IMR-90 (cell line): ENCODE data around the gene SLCO1B1. TPM values are rescaled to one million over a fixed set of nuclear protein-coding genes. Genes with fewer than 3 reads are reported as not detected.

Experiments used
- ATAC-seq: fragments of 200-7000 bp; cut with Tn5 transposase; 2 replicates; pipeline ENCODE4 v1.9.1; 2020; ENCODE audit warnings: low read depth, mild to moderate bottlenecking, moderate library complexity
- BruUV-seq: library from RNA; stranded (reverse); fragments of 400-500 nt; replicated peaks from 2 replicates; lab custom pipeline; 2021; lab: Mats Ljungman, UMichigan
- CTCF ChIA-PET: fragments of 300-600 bp; formaldehyde crosslinking; extraction: SDS; loops from one replicate; lab custom pipeline; 2021; ENCODE audit warnings: antibody characterized with exemption; lab: Yijun Ruan, JAX
- POLR2A ChIA-PET: fragments of 300-600 bp; sonication (Branson Sonifier 250); formaldehyde crosslinking; loops from one replicate; lab custom pipeline; 2022; ENCODE audit warnings: antibody characterized with exemption; ENCODE audit not compliant: unreplicated experiment; lab: Charles Lee
- DNase-seq: peaks from one replicate; pipeline ENCODE4 v3.0.0; 2013
- H2AFZ ChIP-seq: replicated peaks from 2 replicates; pipeline ENCODE3; 2013; ENCODE audit warnings: low read length, mild to moderate bottlenecking; ENCODE audit not compliant: poor library complexity
- H2AK5ac ChIP-seq: 2 replicates; pipeline ENCODE4 v1.6.1; 2013; ENCODE audit warnings: low read depth, low read length, inconsistent platforms
- H2AK9ac ChIP-seq: replicated peaks from 2 replicates; pipeline ENCODE3; 2013; ENCODE audit warnings: mild to moderate bottlenecking, low read depth, low read length, moderate library complexity; ENCODE audit not compliant: poor library complexity
- H2BK120ac ChIP-seq: 2 replicates; pipeline ENCODE4 v1.6.1; 2013; ENCODE audit warnings: low read depth, low read length, inconsistent platforms
- H2BK15ac ChIP-seq: 3 replicates; pipeline ENCODE4 v1.6.1; 2013; ENCODE audit warnings: low read depth, low read length, inconsistent platforms
- H2BK20ac ChIP-seq: 2 replicates; pipeline ENCODE4 v1.6.1; 2013; ENCODE audit warnings: low read depth, mild to moderate bottlenecking, inconsistent platforms, low read length, moderate library complexity
- H2BK5ac ChIP-seq: 2 replicates; pipeline ENCODE4 v1.6.1; 2013; ENCODE audit warnings: mild to moderate bottlenecking, low read depth, low read length, inconsistent platforms; ENCODE audit not compliant: poor library complexity, severe bottlenecking
- H3K14ac ChIP-seq: replicated peaks from 2 replicates; pipeline ENCODE4 v1.6.1; 2013; ENCODE audit warnings: low read depth, low read length, inconsistent platforms
- H3K18ac ChIP-seq: 2 replicates; pipeline ENCODE4 v1.6.1; 2013; ENCODE audit warnings: low read depth, low read length, control low read depth
- H3K23ac ChIP-seq: 2 replicates; pipeline ENCODE4 v1.6.1; 2013; ENCODE audit warnings: low read depth, low read length, inconsistent platforms
- H3K27ac ChIP-seq: 2 replicates; pipeline ENCODE4 v1.5.1; 2013; ENCODE audit warnings: mild to moderate bottlenecking, control low read depth, low read length; ENCODE audit not compliant: insufficient read depth
- H3K27me3 ChIP-seq: 2 replicates; pipeline ENCODE4 v1.6.1; 2013; ENCODE audit warnings: low read length; ENCODE audit not compliant: control insufficient read depth, insufficient read depth
- H3K36me3 ChIP-seq: 2 replicates; pipeline ENCODE4 v1.6.1; 2013; ENCODE audit warnings: low read length, mixed read lengths; ENCODE audit not compliant: control insufficient read depth, insufficient read depth
- H3K4ac ChIP-seq: 2 replicates; pipeline ENCODE4 v1.6.1; 2013; ENCODE audit warnings: low read depth, low read length, inconsistent platforms
- H3K4me1 ChIP-seq: 2 replicates; pipeline ENCODE4 v1.6.1; 2013; ENCODE audit warnings: low read length, mixed read lengths; ENCODE audit not compliant: control insufficient read depth, insufficient read depth
- H3K4me2 ChIP-seq: 2 replicates; pipeline ENCODE4 v1.6.1; 2013; ENCODE audit warnings: low read depth, mild to moderate bottlenecking, control low read depth, low read length, moderate library complexity
- H3K4me3 ChIP-seq: 2 replicates; pipeline ENCODE4 v1.5.1; 2013; ENCODE audit warnings: low read depth, mild to moderate bottlenecking, control low read depth, low read length, moderate library complexity; ENCODE audit not compliant: insufficient read depth
- H3K56ac ChIP-seq: 2 replicates; pipeline ENCODE4 v1.6.1; 2013; ENCODE audit warnings: low read length, inconsistent platforms; ENCODE audit not compliant: insufficient read depth; ENCODE audit errors: extremely low read depth
- H3K79me1 ChIP-seq, 2 experiments: 2 replicates each; pipeline ENCODE4 v1.6.1; 2013; ENCODE audit warnings: low read length in 2 of 2, inconsistent platforms in 1 of 2, low read depth in 1 of 2
- H3K9ac ChIP-seq: 2 replicates; pipeline ENCODE4 v1.6.1; 2013; ENCODE audit warnings: low read depth, low read length, control low read depth
- H3K9me1 ChIP-seq: 2 replicates; pipeline ENCODE4 v1.6.1; 2013; ENCODE audit warnings: low read length, inconsistent platforms; ENCODE audit not compliant: insufficient read depth
- H3K9me3 ChIP-seq: 2 replicates; pipeline ENCODE4 v1.6.1; 2013; ENCODE audit warnings: low read length; ENCODE audit not compliant: control insufficient read depth, insufficient read depth
- H4K20me1 ChIP-seq: 2 replicates; pipeline ENCODE4 v1.6.1; 2013; ENCODE audit warnings: low read length, inconsistent platforms; ENCODE audit not compliant: insufficient read depth
- H4K5ac ChIP-seq: 2 replicates; pipeline ENCODE4 v1.6.1; 2013; ENCODE audit warnings: mild to moderate bottlenecking, low read depth, low read length, control low read depth
- H4K8ac ChIP-seq, 2 experiments: 2 replicates each; pipeline ENCODE4 v1.6.1; 2013; ENCODE audit warnings: low read depth in 2 of 2, low read length in 2 of 2, control low read depth in 1 of 2, inconsistent platforms in 1 of 2
- H4K91ac ChIP-seq: 2 replicates; pipeline ENCODE4 v1.6.1; 2013; ENCODE audit warnings: low read depth, low read length, inconsistent platforms; ENCODE audit not compliant: insufficient read depth
- BHLHE40 ChIP-seq: fragments of 150-350 bp; IDR thresholded peaks from 2 replicates; pipeline ENCODE4 v1.6.1; 2016; ENCODE audit warnings: mild to moderate bottlenecking, low read depth, low read length
- CEBPB ChIP-seq: IDR thresholded peaks from 2 replicates; pipeline ENCODE4 v1.6.1; 2012; ENCODE audit warnings: low read depth, low read length, improper control_type of control experiment
- CHD1 ChIP-seq: IDR thresholded peaks from 2 replicates; pipeline ENCODE4 v1.6.1; 2012; ENCODE audit warnings: low read depth, low read length, improper control_type of control experiment
- FOS ChIP-seq: fragments of 150-350 bp; IDR thresholded peaks from 2 replicates; pipeline ENCODE4 v1.6.1; 2016; ENCODE audit warnings: low read depth, low read length
- MAFK ChIP-seq: IDR thresholded peaks from 2 replicates; pipeline ENCODE4 v1.6.1; 2012; ENCODE audit warnings: low read depth, low read length, improper control_type of control experiment
- MAZ ChIP-seq: IDR thresholded peaks from 2 replicates; pipeline ENCODE4 v1.6.1; 2012; ENCODE audit warnings: low read depth, mild to moderate bottlenecking, low read length, improper control_type of control experiment, moderate library complexity, borderline replicate concordance
- MXI1 ChIP-seq: IDR thresholded peaks from 2 replicates; pipeline ENCODE4 v1.6.1; 2012; ENCODE audit warnings: low read depth, mild to moderate bottlenecking, low read length, moderate library complexity, borderline replicate concordance
- NFE2L2 ChIP-seq: fragments of 150-350 bp; IDR thresholded peaks from 2 replicates; pipeline ENCODE4 v1.6.1; 2016; ENCODE audit warnings: low read depth, mild to moderate bottlenecking, low read length
- POLR2A ChIP-seq: IDR thresholded peaks from 2 replicates; pipeline ENCODE4 v1.6.1; 2012; ENCODE audit warnings: mild to moderate bottlenecking, low read depth, low read length
- RAD21 ChIP-seq: IDR thresholded peaks from 2 replicates; pipeline ENCODE4 v1.6.1; 2012; ENCODE audit warnings: low read length, improper control_type of control experiment
- RCOR1 ChIP-seq: IDR thresholded peaks from 2 replicates; pipeline ENCODE4 v1.6.1; 2012; ENCODE audit warnings: mild to moderate bottlenecking, low read length, improper control_type of control experiment; ENCODE audit not compliant: insufficient replicate concordance
- RFX5 ChIP-seq: IDR thresholded peaks from 2 replicates; pipeline ENCODE4 v1.8.0; 2012; ENCODE audit warnings: low read depth, mild to moderate bottlenecking, low read length, moderate library complexity
- SMC3 ChIP-seq: fragments of 150-350 bp; IDR thresholded peaks from 2 replicates; pipeline ENCODE4 v1.6.1; 2016; ENCODE audit warnings: low read depth, mild to moderate bottlenecking, antibody characterized with exemption, low read length, moderate library complexity
- WGBS, 2 experiments: methylation state at CpG; one replicate each; pipeline versions ENCODE4 v1.1.5 to v1.1.7; 2013; ENCODE audit warnings: missing lambda C conversion rate in 2 of 2; ENCODE audit not compliant: insufficient read length in 1 of 2; ENCODE audit errors: extremely low coverage in 2 of 2; 5-methylcytosine and 5-hydroxymethylcytosine counted together
- dilution Hi-C: fragments of 300-500 bp; cut with HindIII; formaldehyde crosslinking; loops from one replicate; pipeline ENCODE4 v1.14.3; 2018; ENCODE audit warnings: low sequenced_read_pairs; ENCODE audit not compliant: unreplicated experiment
- in situ Hi-C: fragments of 300-500 bp; cut with MboI; formaldehyde crosslinking; loops from 3 replicates; pipeline ENCODE4 v1.14.3; 2019; ENCODE audit warnings: low sequenced_read_pairs, inconsistent platforms, mixed read lengths
- intact Hi-C: fragments of 100-400 bp; cut with micrococcal nuclease; formaldehyde crosslinking; loops from 2 replicates; pipeline ENCODE4 v1.10.0; 2022
- polyA plus RNA-seq, 3 experiments: library from polyadenylated mRNA; depleted of rRNA; stranded (reverse); fragments of >200 nt; gene quantifications; 2 replicates each; pipeline ENCODE4 v1.2.3, GENCODE V29; 2012; ENCODE audit warnings: low replicate concordance in 1 of 3
- total RNA-seq: library from RNA; depleted of rRNA; stranded (reverse); fragments of >200 nt; gene quantifications from 2 replicates; pipeline ENCODE4 v1.2.3, GENCODE V29; 2012
- TF ChIP-seq, protein P1 (sequence below): fragments of 150-350 bp; IDR thresholded peaks from 2 replicates; pipeline ENCODE4 v1.6.1; 2017; ENCODE audit warnings: mild to moderate bottlenecking, antibody characterized with exemption, low read length, low read depth
- TF ChIP-seq, protein P2 (sequence below): fragments of 150-350 bp; IDR thresholded peaks from 2 replicates; pipeline ENCODE4 v1.6.1; 2016; ENCODE audit warnings: low read depth, mild to moderate bottlenecking, low read length, moderate library complexity, borderline replicate concordance
- TF ChIP-seq, protein P3 (sequence below): conservative IDR thresholded peaks from 2 replicates; pipeline ENCODE4 v1.5.1; 2012; ENCODE audit warnings: mild to moderate bottlenecking, low read depth, low read length, improper control_type of control experiment

The SLCO1B1 gene
- total and polyA plus RNA-seq, 2 of the 4 experiments (the other 2 are of a cell fraction) = not detected

DNA sequence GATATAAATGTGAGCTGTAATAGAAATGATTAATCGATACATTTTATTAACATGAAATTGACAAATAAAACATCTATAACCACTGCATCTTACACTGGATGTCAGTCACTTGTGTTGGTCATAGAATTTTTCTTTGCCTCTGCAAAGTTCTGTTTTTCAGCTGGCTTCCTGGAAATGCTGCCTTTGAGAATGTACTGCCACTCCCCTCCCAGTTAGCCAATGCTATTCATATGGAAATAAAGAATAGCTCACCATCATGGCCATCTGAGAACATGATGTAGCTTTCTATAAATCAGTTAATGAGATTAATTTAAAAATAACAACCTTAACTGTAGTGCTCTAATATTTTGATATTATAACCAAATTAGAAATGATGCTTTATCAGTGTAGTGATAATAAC lies 41.1 kb downstream of the SLCO1B1 start:
- Histone ChIP-seq H4K8ac (no peak overlapping the region), H3K9me3 (no peaks in the 10 kb centered on the region), H2BK120ac (no peak overlapping the region), H3K4me2 (no peak overlapping the region), H4K5ac (no peak overlapping the region), H2BK15ac (no peak overlapping the region), H3K14ac (no peak overlapping the region), H3K4me3 (no peak overlapping the region), H3K4me1 (no peaks in the 10 kb centered on the region), H3K27me3 (no peaks in the 10 kb centered on the region), H4K91ac (no peak overlapping the region), H3K9me1 (no peaks in the 10 kb centered on the region), H3K27ac (no peak overlapping the region), H2BK5ac (no peak overlapping the region), H3K36me3 (no peaks in the 10 kb centered on the region), H3K18ac (no peak overlapping the region), H2BK20ac (no peak overlapping the region), H3K79me1 (no peaks in the 10 kb centered on the region), H2AK9ac (no peak overlapping the region), H3K23ac (no peak overlapping the region), H4K20me1 (no peaks in the 10 kb centered on the region), H3K9ac (no peak overlapping the region), H3K56ac (no peak overlapping the region), H3K4ac (no peak overlapping the region), H2AK5ac (no peak overlapping the region), H2AFZ (no peak overlapping the region)
- intact Hi-C loops (loop anchor here (5.0 kb wide), 2 partner anchors 685 to 1255 kb away; no protein-coding TSS in a partner anchor), dilution Hi-C loops (no loop called here), in situ Hi-C loops (loop anchor here (10.0 to 25.0 kb wide), 2 partner anchors 527 to 710 kb away; no protein-coding TSS in a partner anchor)
- POLR2A ChIA-PET = no interaction called here
- TF ChIP-seq MAFK (no peak), RAD21 (no peak), NFE2L2 (no peak), FOS (no peak), BHLHE40 (no peak), POLR2A (no peak), RFX5 (no peak), MAZ (no peak), CHD1 (no peak), CEBPB (no peak), SMC3 (no peak), RCOR1 (no peak), MXI1 (no peak)
- TF ChIP-seq, protein P1, sequence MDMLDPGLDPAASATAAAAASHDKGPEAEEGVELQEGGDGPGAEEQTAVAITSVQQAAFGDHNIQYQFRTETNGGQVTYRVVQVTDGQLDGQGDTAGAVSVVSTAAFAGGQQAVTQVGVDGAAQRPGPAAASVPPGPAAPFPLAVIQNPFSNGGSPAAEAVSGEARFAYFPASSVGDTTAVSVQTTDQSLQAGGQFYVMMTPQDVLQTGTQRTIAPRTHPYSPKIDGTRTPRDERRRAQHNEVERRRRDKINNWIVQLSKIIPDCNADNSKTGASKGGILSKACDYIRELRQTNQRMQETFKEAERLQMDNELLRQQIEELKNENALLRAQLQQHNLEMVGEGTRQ = no peak
- TF ChIP-seq, protein P2, sequence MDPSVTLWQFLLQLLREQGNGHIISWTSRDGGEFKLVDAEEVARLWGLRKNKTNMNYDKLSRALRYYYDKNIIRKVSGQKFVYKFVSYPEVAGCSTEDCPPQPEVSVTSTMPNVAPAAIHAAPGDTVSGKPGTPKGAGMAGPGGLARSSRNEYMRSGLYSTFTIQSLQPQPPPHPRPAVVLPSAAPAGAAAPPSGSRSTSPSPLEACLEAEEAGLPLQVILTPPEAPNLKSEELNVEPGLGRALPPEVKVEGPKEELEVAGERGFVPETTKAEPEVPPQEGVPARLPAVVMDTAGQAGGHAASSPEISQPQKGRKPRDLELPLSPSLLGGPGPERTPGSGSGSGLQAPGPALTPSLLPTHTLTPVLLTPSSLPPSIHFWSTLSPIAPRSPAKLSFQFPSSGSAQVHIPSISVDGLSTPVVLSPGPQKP = no peak
- TF ChIP-seq, protein P3, sequence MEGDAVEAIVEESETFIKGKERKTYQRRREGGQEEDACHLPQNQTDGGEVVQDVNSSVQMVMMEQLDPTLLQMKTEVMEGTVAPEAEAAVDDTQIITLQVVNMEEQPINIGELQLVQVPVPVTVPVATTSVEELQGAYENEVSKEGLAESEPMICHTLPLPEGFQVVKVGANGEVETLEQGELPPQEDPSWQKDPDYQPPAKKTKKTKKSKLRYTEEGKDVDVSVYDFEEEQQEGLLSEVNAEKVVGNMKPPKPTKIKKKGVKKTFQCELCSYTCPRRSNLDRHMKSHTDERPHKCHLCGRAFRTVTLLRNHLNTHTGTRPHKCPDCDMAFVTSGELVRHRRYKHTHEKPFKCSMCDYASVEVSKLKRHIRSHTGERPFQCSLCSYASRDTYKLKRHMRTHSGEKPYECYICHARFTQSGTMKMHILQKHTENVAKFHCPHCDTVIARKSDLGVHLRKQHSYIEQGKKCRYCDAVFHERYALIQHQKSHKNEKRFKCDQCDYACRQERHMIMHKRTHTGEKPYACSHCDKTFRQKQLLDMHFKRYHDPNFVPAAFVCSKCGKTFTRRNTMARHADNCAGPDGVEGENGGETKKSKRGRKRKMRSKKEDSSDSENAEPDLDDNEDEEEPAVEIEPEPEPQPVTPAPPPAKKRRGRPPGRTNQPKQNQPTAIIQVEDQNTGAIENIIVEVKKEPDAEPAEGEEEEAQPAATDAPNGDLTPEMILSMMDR = no peak
- WGBS, 2 experiments = no CpG with 5 or more reads among the region's 1 CpG
- DNase-seq (no peak), ATAC-seq (no peak)
- CTCF ChIA-PET = no interaction called here
- BruUV-seq = no TSS peak
